ENCODE results near the gene SYTL2. TPM values are rescaled to one million over a fixed set of nuclear protein-coding genes. Genes with fewer than 3 reads are reported as not detected.

SYTL2 gene
- total RNA-seq, 1 experiment from 2014 or later: 5.2 TPM

DNA sequence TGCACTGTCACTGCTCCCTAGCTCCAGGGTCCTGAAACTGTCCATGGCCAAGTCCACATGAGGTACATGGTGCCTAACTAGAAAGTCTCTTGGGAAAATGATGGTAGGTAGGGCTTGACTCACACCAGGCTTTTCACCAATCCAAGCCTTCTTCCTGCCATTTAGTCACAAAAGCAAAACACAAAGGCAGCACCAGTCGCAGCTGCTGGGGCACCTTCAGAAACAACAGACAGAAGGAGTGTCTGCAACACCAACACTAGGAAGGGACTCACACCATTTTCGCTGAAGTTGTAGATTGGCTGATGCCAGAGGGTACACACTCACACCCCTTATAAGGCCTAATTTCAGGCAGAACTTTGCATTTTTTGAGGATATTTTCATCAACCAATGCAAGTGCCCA is 55.7 kb downstream of the SYTL2 start:
- H3K4ac ChIP-seq (ENCODE audit: low read depth, low read length): no peak overlapping the region

More for the DNA sequence above, 55.7 kb downstream of the SYTL2 start:
- Histone ChIP-seq H2BK5ac (ENCODE audit: insufficient read length, low read length) (no peak overlapping the region), H3T11ph (ENCODE audit: low read length) (no peak overlapping the region), H3K27ac (ENCODE audit: insufficient read length, low read depth, low read length) (no peak overlapping the region), H3K79me2 (ENCODE audit: insufficient read depth, low read length) (no peaks in the 10 kb centered on the region), H3K56ac (ENCODE audit: insufficient read length, low read depth, low read length) (no peak overlapping the region), H3K27me3 (ENCODE audit: insufficient read depth, low read length) (no peaks in the 10 kb centered on the region), H4K5ac (ENCODE audit: insufficient read length, low read depth, low read length) (no peak overlapping the region), H3K18ac (ENCODE audit: insufficient read length, low read depth, low read length) (no peak overlapping the region), H2BK12ac (ENCODE audit: insufficient read length, low read depth, low read length) (no peak overlapping the region), H3K23ac (ENCODE audit: insufficient read length, low read depth, low read length) (no peak overlapping the region), H2AFZ (ENCODE audit: low read length) (no peak overlapping the region), H2AK5ac (ENCODE audit: insufficient read length, low read length) (no peak overlapping the region), H3K14ac (ENCODE audit: insufficient read depth, low read length) (no peak overlapping the region), H3K9me3 (ENCODE audit: control insufficient read depth, low read depth, low read length) (no peaks in the 10 kb centered on the region), H4K91ac (ENCODE audit: insufficient read length, low read depth, low read length) (no peak overlapping the region), H3K4me1 (ENCODE audit: insufficient read depth, low read length) (peaks cover 4% of the 10 kb centered on the region), H4K8ac (replicated peaks; ENCODE audit: insufficient read length, low read depth, low read length) (no peak overlapping the region), H3K79me1 (ENCODE audit: insufficient read depth, low read depth, low read length, poor library complexity, severe bottlenecking) (no peaks in the 10 kb centered on the region), H2BK15ac (ENCODE audit: low read depth, low read length) (no peak overlapping the region), H3K9ac (ENCODE audit: extremely low read depth, insufficient read length, low read length) (no peak overlapping the region), H4K20me1 (ENCODE audit: control insufficient read depth, insufficient read depth, insufficient read length) (no peaks in the 10 kb centered on the region), H3K4me2 (ENCODE audit: insufficient read depth, insufficient read length, low read length) (no peak overlapping the region), H2BK120ac (ENCODE audit: low read depth, low read length, poor library complexity, severe bottlenecking) (no peak overlapping the region), H3K23me2 (ENCODE audit: insufficient read length, low read depth, low read length, poor library complexity, severe bottlenecking) (no peaks in the 10 kb centered on the region), H2BK20ac (ENCODE audit: low read depth, low read length, poor library complexity, severe bottlenecking) (no peak overlapping the region)
- Mint-ChIP-seq H3K27ac (no peak overlapping the region), H3K27me3 (ENCODE audit: low read depth) (peaks cover 2% of the 10 kb centered on the region; the same call in 1 of the 2 replicates), H3K4me3 (no peak overlapping the region), H3K36me3 (ENCODE audit: insufficient read depth in 1 of 3, low read depth in 3 of 3) (0 out of 7 replicates have a peak, but pooled peaks cover 0 to 1% (median 0%) of the 10 kb centered on the region in 3 experiments), H3K9me3 (no peaks in the 10 kb centered on the region), H3K4me1 (peaks cover 17 to 27% of the 10 kb centered on the region in 2 experiments)
- DNase-seq: no peak
- TF ChIP-seq, protein P1, sequence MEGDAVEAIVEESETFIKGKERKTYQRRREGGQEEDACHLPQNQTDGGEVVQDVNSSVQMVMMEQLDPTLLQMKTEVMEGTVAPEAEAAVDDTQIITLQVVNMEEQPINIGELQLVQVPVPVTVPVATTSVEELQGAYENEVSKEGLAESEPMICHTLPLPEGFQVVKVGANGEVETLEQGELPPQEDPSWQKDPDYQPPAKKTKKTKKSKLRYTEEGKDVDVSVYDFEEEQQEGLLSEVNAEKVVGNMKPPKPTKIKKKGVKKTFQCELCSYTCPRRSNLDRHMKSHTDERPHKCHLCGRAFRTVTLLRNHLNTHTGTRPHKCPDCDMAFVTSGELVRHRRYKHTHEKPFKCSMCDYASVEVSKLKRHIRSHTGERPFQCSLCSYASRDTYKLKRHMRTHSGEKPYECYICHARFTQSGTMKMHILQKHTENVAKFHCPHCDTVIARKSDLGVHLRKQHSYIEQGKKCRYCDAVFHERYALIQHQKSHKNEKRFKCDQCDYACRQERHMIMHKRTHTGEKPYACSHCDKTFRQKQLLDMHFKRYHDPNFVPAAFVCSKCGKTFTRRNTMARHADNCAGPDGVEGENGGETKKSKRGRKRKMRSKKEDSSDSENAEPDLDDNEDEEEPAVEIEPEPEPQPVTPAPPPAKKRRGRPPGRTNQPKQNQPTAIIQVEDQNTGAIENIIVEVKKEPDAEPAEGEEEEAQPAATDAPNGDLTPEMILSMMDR (conservative IDR thresholded peaks at IDR 0.05): no peak
- no CpG with 5 or more reads among the region's 2 CpGs for WGBS (ENCODE audit: extremely low coverage, insufficient read length, low lambda C conversion rate)
